SK-N-SH treated with all-trans-retinoic acid at 6 μM for 48 hours (cell line): Measurements from ENCODE around the gene UBL3.

Source experiments
- ARNTL ChIP-seq: fragments of 450-650 bp; formaldehyde crosslinking; IDR thresholded peaks from 2 replicates; pipeline ENCODE4 v1.5.0; 2020; ENCODE audit warnings: low read depth, mild to moderate bottlenecking, moderate library complexity, borderline replicate concordance
- OSR1 ChIP-seq: fragments of 250-450 bp; sonication (Bioruptor Pico); IDR thresholded peaks from 2 replicates; pipeline ENCODE4 v1.8.0; 2022; ENCODE audit warnings: moderate library complexity, mild to moderate bottlenecking, inconsistent platforms
- PPARA ChIP-seq: fragments of 250-450 bp; sonication (Bioruptor Pico); IDR thresholded peaks from 2 replicates; pipeline ENCODE4 v1.5.0; 2020; ENCODE audit warnings: mild to moderate bottlenecking, borderline replicate concordance
- ZFP30 ChIP-seq: fragments of 450-650 bp; formaldehyde crosslinking; IDR thresholded peaks from 2 replicates; pipeline ENCODE4 v1.5.0; 2022; ENCODE audit warnings: mild to moderate bottlenecking, moderate library complexity
- ZNF565 ChIP-seq: fragments of 450-650 bp; formaldehyde crosslinking; conservative IDR thresholded peaks from 2 replicates; pipeline ENCODE4 v1.5.0; 2020; ENCODE audit warnings: low read depth, mild to moderate bottlenecking, moderate library complexity
- ZNF8 ChIP-seq: fragments of 450-650 bp; formaldehyde crosslinking; IDR thresholded peaks from 2 replicates; pipeline ENCODE4 v1.5.0; 2020; ENCODE audit warnings: mild to moderate bottlenecking, moderate library complexity
- TF ChIP-seq, protein P1 (sequence below): fragments of 250-450 bp; sonication (Bioruptor Pico); IDR thresholded peaks from 2 replicates; pipeline ENCODE4 v1.5.0; 2020; ENCODE audit warnings: mild to moderate bottlenecking, moderate library complexity
- TF ChIP-seq, protein P2 (sequence below): fragments of 250-450 bp; sonication (Bioruptor Pico); IDR thresholded peaks from 2 replicates; pipeline ENCODE4 v1.5.1; 2020; ENCODE audit warnings: low read depth, mild to moderate bottlenecking, moderate library complexity

DNA sequence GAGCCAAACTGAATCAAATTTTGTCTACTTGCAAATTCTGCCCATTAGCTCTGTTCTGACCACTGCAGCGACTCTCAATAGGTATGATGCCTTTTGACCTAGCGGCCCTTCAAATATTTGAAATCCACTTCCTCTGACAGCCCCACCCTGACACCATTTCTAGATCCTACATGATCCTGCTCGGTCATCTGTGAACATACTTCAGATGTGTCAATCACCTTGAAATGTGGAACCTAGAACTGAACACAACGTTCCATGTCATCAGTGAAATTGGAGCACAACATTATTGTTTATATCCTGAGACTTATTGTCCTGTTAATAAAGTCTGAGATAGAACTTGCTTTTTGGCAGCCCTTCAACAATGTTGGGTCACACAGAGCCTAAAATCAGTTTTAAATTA lies 98.2 kb downstream of the UBL3 start:
- TF ChIP-seq ZFP30 (CRISPR knock-in tag), result no peak
- TF ChIP-seq ARNTL (CRISPR knock-in tag), result no peak
- no peak for TF ChIP-seq OSR1 (CRISPR knock-in tag)
- TF ChIP-seq, protein P1, sequence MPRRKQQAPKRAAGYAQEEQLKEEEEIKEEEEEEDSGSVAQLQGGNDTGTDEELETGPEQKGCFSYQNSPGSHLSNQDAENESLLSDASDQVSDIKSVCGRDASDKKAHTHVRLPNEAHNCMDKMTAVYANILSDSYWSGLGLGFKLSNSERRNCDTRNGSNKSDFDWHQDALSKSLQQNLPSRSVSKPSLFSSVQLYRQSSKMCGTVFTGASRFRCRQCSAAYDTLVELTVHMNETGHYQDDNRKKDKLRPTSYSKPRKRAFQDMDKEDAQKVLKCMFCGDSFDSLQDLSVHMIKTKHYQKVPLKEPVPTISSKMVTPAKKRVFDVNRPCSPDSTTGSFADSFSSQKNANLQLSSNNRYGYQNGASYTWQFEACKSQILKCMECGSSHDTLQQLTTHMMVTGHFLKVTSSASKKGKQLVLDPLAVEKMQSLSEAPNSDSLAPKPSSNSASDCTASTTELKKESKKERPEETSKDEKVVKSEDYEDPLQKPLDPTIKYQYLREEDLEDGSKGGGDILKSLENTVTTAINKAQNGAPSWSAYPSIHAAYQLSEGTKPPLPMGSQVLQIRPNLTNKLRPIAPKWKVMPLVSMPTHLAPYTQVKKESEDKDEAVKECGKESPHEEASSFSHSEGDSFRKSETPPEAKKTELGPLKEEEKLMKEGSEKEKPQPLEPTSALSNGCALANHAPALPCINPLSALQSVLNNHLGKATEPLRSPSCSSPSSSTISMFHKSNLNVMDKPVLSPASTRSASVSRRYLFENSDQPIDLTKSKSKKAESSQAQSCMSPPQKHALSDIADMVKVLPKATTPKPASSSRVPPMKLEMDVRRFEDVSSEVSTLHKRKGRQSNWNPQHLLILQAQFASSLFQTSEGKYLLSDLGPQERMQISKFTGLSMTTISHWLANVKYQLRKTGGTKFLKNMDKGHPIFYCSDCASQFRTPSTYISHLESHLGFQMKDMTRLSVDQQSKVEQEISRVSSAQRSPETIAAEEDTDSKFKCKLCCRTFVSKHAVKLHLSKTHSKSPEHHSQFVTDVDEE (CRISPR knock-in tag), result no peak
- TF ChIP-seq, protein P2, sequence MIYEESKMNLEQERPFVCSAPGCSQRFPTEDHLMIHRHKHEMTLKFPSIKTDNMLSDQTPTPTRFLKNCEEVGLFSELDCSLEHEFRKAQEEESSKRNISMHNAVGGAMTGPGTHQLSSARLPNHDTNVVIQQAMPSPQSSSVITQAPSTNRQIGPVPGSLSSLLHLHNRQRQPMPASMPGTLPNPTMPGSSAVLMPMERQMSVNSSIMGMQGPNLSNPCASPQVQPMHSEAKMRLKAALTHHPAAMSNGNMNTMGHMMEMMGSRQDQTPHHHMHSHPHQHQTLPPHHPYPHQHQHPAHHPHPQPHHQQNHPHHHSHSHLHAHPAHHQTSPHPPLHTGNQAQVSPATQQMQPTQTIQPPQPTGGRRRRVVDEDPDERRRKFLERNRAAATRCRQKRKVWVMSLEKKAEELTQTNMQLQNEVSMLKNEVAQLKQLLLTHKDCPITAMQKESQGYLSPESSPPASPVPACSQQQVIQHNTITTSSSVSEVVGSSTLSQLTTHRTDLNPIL (CRISPR knock-in tag), result no peak
- TF ChIP-seq ZNF565, result no peak
- no peak for TF ChIP-seq ZNF8 (CRISPR knock-in tag)
- TF ChIP-seq PPARA (CRISPR knock-in tag), result no peak
